ENCODE measurements around the gene OPCML. TPM values are rescaled to one million over a fixed set of nuclear protein-coding genes. Genes with fewer than 3 reads are reported as not detected.

Gene OPCML
- total and polyA plus RNA-seq, 2 donors from 2014 or later = 0.77 to 1.1 TPM

GRCh38 chr11:133070791-133071190 is 461.5 kb downstream of the OPCML start:
- DNase-seq (no peak), FAIRE-seq (no peak)
- no peak for TF ChIP-seq CTCF (IDR thresholded peaks at IDR 0.05; ENCODE audit: borderline replicate concordance, extremely low read depth, insufficient read depth)
- Histone ChIP-seq H3K4me1 (ENCODE audit: control insufficient read depth in 2 of 3, insufficient read depth in 2 of 3, low read depth in 1 of 3, low read length in 3 of 3) (no peaks in the 10 kb centered on the region), H3K9ac (ENCODE audit: low read length in 3 of 3) (no peak overlapping the region), H3K4me3 (ENCODE audit: low read length in 3 of 3) (no peak overlapping the region), H3K36me3 (ENCODE audit: control insufficient read depth in 2 of 3, insufficient read depth in 3 of 3, low read length in 3 of 3) (no peaks in the 10 kb centered on the region), H3K27me3 (ENCODE audit: control insufficient read depth, insufficient read depth, low read length) (no peaks in the 10 kb centered on the region), H3K9me3 (ENCODE audit: control insufficient read depth in 2 of 3, insufficient read depth in 1 of 3, low read length in 3 of 3) (no peaks in the 10 kb centered on the region), H3K27ac (ENCODE audit: low read depth in 2 of 2, low read length in 2 of 2) (no peak overlapping the region)
- intact Hi-C loops (cut with DNase I) = no loop called here

DNA sequence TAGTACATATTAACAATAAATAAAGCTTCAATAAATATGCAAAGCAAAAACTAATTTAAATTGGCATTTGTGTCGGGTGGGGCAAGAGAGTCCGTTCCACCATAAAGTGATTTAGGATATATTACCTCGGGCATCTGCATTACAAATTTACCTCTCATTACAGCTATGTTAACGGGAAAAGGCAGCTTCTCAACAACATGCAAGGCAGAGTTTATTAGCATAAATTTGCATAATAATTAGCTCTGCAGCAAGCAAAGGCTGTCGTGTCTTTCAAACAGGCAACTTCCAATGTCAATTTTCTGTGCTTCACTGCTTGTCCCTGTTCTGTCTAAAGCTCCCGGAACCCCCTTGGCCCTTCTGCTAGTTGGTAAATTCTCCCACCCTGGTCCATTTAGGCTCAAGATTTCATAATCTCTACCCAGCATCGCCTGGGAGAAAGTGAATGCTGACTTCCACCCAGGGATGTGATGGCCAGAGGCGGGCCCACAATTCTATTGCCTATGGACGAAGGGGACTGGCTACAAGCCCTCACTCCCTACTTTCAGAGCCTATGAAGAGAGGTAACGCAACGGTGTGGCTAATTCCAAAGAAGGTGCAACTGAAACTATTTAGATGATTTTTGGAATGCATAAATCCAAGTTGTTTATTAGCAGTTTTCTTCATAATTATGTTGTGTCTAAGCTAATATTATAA is 462.1 kb downstream of the OPCML start:
- intact Hi-C loops (cut with DNase I) = no loop called here
- DNase-seq (no peak), FAIRE-seq (no peak)
- Histone ChIP-seq H3K27ac (ENCODE audit: low read depth in 2 of 2, low read length in 2 of 2) (no peak overlapping the region), H3K9ac (ENCODE audit: low read length in 3 of 3) (no peak overlapping the region), H3K27me3 (ENCODE audit: control insufficient read depth, insufficient read depth, low read length) (no peaks in the 10 kb centered on the region), H3K9me3 (ENCODE audit: control insufficient read depth in 2 of 3, insufficient read depth in 1 of 3, low read length in 3 of 3) (no peaks in the 10 kb centered on the region), H3K4me1 (ENCODE audit: control insufficient read depth in 2 of 3, insufficient read depth in 2 of 3, low read depth in 1 of 3, low read length in 3 of 3) (no peaks in the 10 kb centered on the region), H3K36me3 (ENCODE audit: control insufficient read depth in 2 of 3, insufficient read depth in 3 of 3, low read length in 3 of 3) (no peaks in the 10 kb centered on the region), H3K4me3 (ENCODE audit: low read length in 3 of 3) (no peak overlapping the region)
- no peak for TF ChIP-seq CTCF (IDR thresholded peaks at IDR 0.05; ENCODE audit: borderline replicate concordance, extremely low read depth, insufficient read depth)

- Histone ChIP-seq H3K36me3 (ENCODE audit: control insufficient read depth in 2 of 3, insufficient read depth in 3 of 3, low read length in 3 of 3) (no peaks in the 10 kb centered on the region), H3K9ac (ENCODE audit: low read length in 3 of 3) (no peak overlapping the region), H3K9me3 (ENCODE audit: control insufficient read depth in 2 of 3, insufficient read depth in 1 of 3, low read length in 3 of 3) (no peaks in the 10 kb centered on the region), H3K4me3 (ENCODE audit: low read length in 3 of 3) (no peak overlapping the region), H3K27me3 (ENCODE audit: control insufficient read depth, insufficient read depth, low read length) (no peaks in the 10 kb centered on the region), H3K27ac (ENCODE audit: low read depth in 2 of 2, low read length in 2 of 2) (no peak overlapping the region), H3K4me1 (ENCODE audit: control insufficient read depth in 2 of 3, insufficient read depth in 2 of 3, low read depth in 1 of 3, low read length in 3 of 3) (no peaks in the 10 kb centered on the region)
- DNase-seq (no peak), FAIRE-seq (no peak)
- TF ChIP-seq CTCF (IDR thresholded peaks at IDR 0.05; ENCODE audit: borderline replicate concordance, extremely low read depth, insufficient read depth) = no peak
- intact Hi-C loops (cut with DNase I) = no loop called here
Measured at GRCh38 chr11:133065847-133066485, 466.3 kb downstream of the OPCML start.

All from kidney (tissue), 14 donors.